ENCODE results near the gene CACNB4.

CACNB4 gene

DNA sequence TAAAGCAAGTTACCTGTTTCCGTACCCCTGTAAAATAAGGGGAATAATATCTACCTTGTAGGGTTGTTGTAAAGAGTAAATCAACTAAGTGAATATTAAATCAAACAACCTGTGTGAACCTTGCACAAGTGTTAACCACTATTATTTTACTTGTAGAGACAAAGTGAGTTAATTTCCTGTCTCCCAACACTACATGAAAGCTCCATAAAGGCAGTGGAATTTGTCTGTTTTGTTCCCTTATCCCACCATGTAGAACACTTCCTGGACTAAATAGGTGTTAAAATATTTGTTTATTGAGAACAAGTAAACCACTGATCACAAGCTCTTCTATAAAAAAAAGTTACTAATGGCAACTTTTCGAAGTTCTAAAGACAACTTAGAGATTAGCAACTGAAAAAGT lies 274.0 kb downstream of the CACNB4 start:
- TF ChIP-seq, protein P1, sequence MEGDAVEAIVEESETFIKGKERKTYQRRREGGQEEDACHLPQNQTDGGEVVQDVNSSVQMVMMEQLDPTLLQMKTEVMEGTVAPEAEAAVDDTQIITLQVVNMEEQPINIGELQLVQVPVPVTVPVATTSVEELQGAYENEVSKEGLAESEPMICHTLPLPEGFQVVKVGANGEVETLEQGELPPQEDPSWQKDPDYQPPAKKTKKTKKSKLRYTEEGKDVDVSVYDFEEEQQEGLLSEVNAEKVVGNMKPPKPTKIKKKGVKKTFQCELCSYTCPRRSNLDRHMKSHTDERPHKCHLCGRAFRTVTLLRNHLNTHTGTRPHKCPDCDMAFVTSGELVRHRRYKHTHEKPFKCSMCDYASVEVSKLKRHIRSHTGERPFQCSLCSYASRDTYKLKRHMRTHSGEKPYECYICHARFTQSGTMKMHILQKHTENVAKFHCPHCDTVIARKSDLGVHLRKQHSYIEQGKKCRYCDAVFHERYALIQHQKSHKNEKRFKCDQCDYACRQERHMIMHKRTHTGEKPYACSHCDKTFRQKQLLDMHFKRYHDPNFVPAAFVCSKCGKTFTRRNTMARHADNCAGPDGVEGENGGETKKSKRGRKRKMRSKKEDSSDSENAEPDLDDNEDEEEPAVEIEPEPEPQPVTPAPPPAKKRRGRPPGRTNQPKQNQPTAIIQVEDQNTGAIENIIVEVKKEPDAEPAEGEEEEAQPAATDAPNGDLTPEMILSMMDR (IDR thresholded peaks at IDR 0.05; ENCODE audit: low read depth, low read length, missing control alignments) = no peak
- no peak overlapping the region for H3K4me3 ChIP-seq (replicated peaks; ENCODE audit: low read depth, low read length)
- DNase-seq (ENCODE audit: extremely low read depth, low read depth) = no peak

DNA sequence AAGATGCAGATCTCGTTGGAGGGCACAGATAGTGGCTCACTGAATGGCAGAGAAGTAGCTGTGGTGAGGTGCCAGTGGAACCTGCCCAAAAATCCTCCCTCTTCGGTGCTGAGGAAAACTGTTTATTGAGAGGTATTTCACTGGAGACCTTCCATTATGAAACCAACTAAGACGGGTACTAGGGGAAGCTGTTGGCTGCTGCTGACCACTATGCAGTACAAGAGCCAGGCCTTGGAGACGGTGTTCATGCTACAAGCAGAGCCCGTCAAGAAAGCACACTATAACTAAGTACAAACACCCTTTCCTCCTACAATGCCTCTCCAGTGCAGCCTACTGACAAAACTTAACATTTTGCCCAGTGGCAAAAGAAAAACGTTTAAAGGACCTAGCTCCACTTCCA lies 275.2 kb downstream of the CACNB4 start:
- TF ChIP-seq, protein P1 (IDR thresholded peaks at IDR 0.05; ENCODE audit: low read depth, low read length, missing control alignments) = no peak
- DNase-seq (ENCODE audit: extremely low read depth, low read depth) = no peak
- no peak overlapping the region for H3K4me3 ChIP-seq (replicated peaks; ENCODE audit: low read depth, low read length)

DNA sequence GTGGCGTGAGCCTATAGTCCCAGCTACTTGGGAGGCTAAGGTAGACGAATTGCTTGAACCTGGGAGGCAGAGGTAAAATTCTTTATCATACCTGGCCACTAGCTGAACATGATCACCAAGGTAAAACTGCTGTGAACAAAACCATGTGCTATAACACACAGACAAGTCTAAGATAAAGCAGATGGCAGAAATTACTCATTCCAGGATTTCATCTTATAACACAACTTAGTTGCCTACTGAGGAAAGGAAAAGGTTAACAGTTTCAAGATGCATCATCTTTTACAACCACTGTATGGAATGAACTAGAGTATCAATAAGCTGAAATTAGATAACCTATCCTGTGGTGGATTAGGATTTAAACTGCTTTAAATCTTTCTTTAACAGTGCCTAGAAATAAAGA lies 278.9 kb downstream of the CACNB4 start:
- no peak for DNase-seq (ENCODE audit: extremely low read depth, low read depth)
- H3K4me3 ChIP-seq (replicated peaks; ENCODE audit: low read depth, low read length) = no peak overlapping the region
- TF ChIP-seq, protein P1 (IDR thresholded peaks at IDR 0.05; ENCODE audit: low read depth, low read length, missing control alignments) = no peak

DNA sequence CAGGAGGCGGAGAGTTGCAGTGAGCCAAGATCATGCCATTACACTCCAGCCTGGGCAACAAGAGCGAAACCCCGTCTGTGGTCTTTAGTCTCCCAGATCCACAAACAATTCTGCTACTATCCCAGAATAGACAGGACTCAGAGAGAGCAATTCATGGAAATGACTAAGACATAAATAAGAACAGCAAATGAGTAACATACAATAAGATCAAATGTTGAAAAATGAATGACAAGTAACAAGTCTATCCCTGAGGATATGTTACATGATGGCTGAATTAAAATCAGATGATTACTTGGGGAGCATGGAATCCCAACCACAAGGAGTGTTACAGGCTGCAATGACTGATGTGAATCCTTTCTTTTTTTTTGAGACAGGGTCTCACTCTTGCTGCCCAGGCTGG lies 280.9 kb downstream of the CACNB4 start:
- TF ChIP-seq, protein P1 (IDR thresholded peaks at IDR 0.05; ENCODE audit: low read depth, low read length, missing control alignments) = no peak
- no peak for DNase-seq (ENCODE audit: extremely low read depth, low read depth)
- H3K4me3 ChIP-seq (replicated peaks; ENCODE audit: low read depth, low read length) = no peak overlapping the region

DNA sequence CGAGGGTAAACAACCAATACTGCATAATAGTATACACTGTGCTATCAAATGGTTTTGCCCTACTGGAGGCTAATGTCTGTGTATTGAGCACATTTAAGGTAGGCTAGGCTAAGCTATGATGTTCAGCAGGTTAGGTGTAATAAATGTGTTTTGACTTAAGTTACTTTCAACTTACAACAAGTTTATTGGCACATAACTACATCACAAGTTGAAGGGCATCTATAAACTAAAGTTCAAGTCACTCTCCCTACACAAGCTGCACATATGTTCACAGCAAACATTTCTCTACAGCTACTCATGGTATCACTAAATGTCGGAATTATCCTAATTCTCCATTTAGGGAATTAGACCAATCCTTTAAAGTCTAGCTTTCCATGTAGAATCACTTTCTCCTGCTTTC lies 282.0 kb downstream of the CACNB4 start:
- no peak overlapping the region for H3K4me3 ChIP-seq (replicated peaks; ENCODE audit: low read depth, low read length)
- no peak for DNase-seq (ENCODE audit: extremely low read depth, low read depth)
- TF ChIP-seq, protein P1 (IDR thresholded peaks at IDR 0.05; ENCODE audit: low read depth, low read length, missing control alignments) = no peak

DNA sequence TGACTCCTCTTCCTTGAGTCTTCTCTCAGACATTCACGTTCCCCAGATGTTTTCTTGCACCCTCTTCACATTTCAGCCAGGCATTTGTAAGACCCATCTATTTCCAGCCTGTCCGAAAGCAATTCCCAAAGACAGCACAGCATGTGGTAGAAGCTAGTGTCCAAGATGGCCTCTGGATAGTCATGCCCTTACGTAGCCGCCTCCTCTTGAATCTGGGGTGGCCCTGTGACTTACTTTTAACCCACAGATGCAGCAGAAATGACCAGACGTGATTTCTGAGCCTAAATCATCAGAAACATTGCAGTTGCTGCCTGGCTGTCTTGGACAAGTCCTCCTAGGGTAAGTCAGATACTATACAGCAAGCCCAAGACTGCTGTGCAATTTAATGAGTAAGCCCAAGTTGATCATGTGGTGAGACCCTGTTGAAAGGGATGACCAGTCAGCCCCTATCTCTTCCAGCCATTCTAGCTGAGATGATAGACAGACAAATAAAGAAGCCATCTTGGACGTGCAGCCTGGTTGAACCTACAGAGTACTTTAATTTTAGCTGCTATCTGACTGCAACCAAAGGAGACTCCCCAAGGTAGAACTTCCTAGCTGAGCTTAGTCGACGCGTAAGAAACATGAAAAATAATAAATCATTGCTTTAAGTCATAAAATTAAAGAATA lies 282.9 kb downstream of the CACNB4 start:
- DNase-seq (ENCODE audit: extremely low read depth, low read depth) = no peak
- H3K4me3 ChIP-seq (replicated peaks; ENCODE audit: low read depth, low read length) = no peak overlapping the region
- TF ChIP-seq, protein P1 (IDR thresholded peaks at IDR 0.05; ENCODE audit: low read depth, low read length, missing control alignments) = no peak

DNA sequence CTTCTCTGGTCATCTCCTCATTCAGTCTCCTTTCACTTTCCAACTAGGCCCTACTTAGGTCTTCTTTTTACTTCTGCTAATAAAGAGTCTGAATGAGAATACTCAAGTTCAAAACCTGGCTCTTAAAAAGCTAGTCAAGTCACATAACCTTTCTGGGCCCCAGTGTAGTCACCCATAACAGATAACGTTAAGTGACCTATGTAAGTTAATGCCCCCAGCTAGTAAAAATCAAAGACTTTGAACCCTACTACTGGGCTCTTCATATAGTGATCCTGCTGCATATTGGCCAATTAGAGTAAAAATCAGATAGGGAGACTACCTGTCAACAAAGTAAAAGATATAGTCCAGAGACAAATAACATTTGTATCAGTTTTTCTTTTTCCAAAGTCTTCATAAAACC lies 288.4 kb downstream of the CACNB4 start:
- H3K4me3 ChIP-seq (replicated peaks; ENCODE audit: low read depth, low read length) = no peak overlapping the region
- DNase-seq (ENCODE audit: extremely low read depth, low read depth) = no peak
- TF ChIP-seq, protein P1 (IDR thresholded peaks at IDR 0.05; ENCODE audit: low read depth, low read length, missing control alignments) = no peak
